GM12872 (cell line): ENCODE results near the gene GPR146.

ENCODE experiments used
- TF ChIP-seq, protein P1 (sequence below): IDR thresholded peaks from 3 replicates; pipeline ENCODE4 v1.5.1; 2011; ENCODE audit warnings: low read depth, mild to moderate bottlenecking, low read length, moderate library complexity; ENCODE audit not compliant: insufficient read depth

Gene GPR146

DNA sequence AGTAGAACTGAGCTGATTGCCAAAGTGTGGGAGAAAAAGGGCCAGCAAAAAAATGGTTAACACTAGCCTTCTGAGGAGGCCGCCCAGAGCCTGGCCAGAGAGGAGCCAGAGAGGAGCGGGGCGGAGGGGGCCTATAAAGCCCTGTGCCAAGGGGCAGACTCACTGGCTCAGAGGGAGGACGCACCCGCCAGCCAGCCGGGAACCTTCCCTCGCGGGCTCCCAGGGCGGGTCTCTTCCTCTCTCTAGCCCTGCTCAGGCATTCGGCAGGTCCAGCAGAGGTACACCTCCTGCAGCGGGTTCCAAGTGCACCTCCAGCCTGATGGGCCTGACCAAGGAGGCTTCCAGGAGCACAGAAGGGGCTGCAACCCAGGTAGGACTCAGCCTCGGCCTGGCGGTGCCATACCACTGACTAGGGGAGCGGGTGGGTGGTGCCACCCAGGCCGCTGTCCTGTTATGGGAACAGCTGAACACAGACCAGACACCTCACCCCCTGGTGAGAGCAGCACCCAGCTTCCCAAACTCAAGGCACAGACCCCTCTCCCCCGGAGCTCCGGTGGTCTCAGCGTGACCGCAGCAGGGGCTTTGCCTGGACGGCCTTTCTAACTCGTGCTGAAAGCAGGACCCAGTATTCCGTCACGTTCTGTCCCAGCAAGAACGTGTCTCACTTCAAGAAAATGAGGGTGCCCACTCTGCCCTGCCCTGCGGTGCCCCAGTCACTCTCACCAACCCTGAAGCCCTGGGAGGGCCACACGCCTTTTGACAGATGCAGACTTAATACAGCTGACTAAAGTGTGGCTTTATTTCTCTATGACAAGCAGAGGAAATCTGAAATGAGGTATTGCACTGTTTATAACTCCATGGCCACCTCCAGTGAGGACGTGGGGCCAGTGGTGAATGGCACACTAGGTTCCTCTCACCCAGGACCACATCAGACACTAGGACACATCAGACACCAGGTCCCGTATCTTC is 43.9 kb downstream of the GPR146 start, which contains the start of gene GPER1:
GPER1 (plus strand) TSS at position 162 of the 969 bp plus-strand sequence. CDS start 3,616 bp downstream, outside the sequence.
- TF ChIP-seq, protein P1, sequence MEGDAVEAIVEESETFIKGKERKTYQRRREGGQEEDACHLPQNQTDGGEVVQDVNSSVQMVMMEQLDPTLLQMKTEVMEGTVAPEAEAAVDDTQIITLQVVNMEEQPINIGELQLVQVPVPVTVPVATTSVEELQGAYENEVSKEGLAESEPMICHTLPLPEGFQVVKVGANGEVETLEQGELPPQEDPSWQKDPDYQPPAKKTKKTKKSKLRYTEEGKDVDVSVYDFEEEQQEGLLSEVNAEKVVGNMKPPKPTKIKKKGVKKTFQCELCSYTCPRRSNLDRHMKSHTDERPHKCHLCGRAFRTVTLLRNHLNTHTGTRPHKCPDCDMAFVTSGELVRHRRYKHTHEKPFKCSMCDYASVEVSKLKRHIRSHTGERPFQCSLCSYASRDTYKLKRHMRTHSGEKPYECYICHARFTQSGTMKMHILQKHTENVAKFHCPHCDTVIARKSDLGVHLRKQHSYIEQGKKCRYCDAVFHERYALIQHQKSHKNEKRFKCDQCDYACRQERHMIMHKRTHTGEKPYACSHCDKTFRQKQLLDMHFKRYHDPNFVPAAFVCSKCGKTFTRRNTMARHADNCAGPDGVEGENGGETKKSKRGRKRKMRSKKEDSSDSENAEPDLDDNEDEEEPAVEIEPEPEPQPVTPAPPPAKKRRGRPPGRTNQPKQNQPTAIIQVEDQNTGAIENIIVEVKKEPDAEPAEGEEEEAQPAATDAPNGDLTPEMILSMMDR: no peak

DNA sequence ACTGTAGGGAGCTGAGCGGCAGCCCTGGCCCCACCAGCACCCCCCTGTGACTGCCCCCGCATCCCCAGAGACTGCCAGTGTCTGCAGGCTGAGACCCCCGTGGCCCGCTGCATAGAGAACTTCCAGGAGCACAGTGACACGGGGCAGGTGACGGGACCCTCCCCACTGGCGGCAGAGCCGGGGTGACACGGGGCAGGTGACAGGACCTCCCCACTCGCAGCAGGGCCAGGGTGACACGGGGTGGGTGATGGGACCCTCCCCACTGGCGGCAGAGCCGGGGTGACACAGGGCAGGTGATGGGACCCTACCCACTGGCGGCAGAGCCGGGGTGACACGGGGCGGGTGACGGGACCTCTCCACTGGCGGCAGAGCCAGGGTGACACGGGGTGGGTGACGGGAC is 45.9 kb downstream of the GPR146 start:
- TF ChIP-seq, protein P1: no peak

DNA sequence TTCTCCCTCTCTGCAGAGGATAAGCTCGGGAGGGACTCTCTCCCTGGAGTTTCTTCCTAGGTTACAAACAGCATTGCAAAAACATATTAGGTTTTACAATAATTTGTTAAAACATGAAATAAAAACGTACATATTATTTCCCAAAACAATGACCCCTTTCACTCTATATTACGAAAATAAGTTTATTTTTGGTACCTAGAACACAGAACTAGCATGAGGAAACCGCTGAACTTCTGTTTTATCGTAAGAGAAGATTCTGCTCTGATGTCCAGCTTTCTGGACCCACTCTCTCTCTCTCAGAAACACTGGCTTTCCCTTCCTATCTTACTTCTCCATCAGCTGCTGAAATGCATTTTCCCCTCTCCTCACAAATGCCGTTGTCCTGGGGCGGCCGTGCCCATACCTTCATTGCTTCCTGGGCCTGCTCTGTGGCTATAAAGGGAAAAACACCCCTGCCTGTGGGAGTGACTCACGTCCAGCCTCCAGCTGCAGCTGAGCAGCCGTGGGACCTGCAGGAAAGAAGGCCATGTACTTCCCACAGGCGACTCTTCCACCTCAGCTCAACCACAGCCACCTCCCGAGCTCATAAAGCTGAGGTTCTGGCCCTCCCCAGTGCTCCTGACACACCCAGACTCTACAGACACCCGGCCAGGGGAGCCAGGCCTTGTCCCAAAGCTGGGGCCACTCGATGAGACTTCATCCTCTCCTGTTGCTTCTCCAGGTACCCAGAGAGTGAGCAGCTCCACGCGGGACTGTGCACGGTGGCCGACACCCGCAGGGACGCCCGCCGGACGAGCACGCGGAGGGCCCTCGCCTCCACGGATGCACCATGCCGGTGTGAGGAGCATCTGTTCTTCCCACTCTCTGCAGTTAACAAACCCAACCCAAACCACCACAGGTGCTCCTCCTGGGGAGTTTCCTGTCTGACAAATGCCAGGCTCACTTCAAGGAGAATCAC is 46.6 kb downstream of the GPR146 start:
- TF ChIP-seq, protein P1: no peak

DNA sequence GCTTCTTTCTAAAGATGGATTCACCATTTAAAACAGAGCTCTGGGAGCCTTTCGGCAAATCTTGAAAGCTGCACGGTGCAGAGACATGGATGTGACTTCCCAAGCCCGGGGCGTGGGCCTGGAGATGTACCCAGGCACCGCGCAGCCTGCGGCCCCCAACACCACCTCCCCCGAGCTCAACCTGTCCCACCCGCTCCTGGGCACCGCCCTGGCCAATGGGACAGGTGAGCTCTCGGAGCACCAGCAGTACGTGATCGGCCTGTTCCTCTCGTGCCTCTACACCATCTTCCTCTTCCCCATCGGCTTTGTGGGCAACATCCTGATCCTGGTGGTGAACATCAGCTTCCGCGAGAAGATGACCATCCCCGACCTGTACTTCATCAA is 47.3 kb downstream of the GPR146 start:
- TF ChIP-seq, protein P1: no peak

DNA sequence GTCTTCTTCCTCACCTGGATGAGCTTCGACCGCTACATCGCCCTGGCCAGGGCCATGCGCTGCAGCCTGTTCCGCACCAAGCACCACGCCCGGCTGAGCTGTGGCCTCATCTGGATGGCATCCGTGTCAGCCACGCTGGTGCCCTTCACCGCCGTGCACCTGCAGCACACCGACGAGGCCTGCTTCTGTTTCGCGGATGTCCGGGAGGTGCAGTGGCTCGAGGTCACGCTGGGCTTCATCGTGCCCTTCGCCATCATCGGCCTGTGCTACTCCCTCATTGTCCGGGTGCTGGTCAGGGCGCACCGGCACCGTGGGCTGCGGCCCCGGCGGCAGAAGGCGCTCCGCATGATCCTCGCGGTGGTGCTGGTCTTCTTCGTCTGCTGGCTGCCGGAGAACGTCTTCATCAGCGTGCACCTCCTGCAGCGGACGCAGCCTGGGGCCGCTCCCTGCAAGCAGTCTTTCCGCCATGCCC is 47.9 kb downstream of the GPR146 start:
- TF ChIP-seq, protein P1: no peak

DNA sequence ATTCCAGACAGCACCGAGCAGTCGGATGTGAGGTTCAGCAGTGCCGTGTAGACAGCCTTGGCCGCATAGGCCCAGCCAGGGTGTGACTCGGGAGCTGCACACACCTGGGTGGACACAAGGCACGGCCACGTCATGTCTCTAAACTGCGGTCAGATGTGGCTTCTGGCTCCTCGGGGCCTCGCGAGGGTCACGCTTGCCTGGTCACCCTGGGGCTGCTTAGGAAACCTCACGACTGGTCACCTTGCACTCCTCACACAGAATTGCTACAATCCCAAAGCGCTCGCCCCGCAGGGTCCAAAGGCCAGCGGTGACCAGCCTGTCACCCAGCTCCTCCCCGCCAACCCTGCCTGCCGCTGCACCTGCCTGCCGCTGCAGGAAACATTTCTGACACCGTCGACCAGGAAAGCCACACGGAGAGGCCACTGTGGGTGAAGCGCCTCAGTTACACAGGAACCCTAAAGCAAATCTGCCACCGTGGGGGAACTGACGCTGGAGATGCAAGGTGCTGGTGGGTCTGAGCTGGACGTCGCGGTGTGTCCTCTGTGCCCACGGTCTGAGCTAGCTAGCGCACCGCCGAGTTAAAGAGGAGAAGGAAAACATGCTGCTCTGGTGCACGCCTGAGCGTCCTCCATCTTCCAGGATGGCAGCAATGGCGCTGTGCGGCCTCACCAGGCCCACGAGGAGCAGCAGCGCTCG is 48.6 kb downstream of the GPR146 start:
- TF ChIP-seq, protein P1: no peak

DNA sequence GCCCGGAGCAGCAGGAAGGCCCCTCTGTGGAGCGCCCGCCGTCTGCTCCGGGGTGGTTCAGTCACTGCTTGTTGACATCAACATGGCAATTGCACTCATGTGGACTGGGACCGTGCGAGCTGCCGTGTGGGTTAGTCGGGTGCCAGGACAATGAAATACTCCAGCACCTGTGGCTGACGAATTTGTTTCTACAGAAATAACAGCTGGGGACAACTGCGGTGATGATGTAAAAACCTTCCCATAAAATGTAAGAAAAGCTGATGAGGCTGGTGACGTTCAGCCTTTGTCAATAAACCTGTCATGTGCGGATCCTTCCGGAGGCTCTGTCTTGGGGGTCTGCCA is 49.1 kb downstream of the GPR146 start:
- TF ChIP-seq, protein P1: no peak
